Tibial nerve (tissue), 4 donors: ENCODE results near the gene TSPAN19.

Experiments
- EP300 ChIP-seq, 2 donors: sonication (generic); formaldehyde crosslinking; IDR thresholded peaks; one replicate each; pipeline ENCODE4 v1.6.1; 2017; ENCODE audit warnings: antibody characterized with exemption in 2 of 2, mild to moderate bottlenecking in 1 of 2
- POLR2A ChIP-seq, 2 donors: fragments of 450-650 bp; IDR thresholded peaks; one replicate each; pipeline ENCODE4 v1.6.1; 2017; ENCODE audit warnings: antibody characterized with exemption in 2 of 2, mild to moderate bottlenecking in 2 of 2, moderate library complexity in 2 of 2
- TF ChIP-seq, protein P1 (sequence below), 5 experiments: fragments of 200-600 bp in 3 of 5; fragments of 450-650 bp in 2 of 5; sonication (generic) in 3 of 5; IDR thresholded peaks; one replicate each; pipeline ENCODE4 v1.5.1; 2016 to 2019; ENCODE audit warnings: antibody characterized with exemption in 5 of 5, mild to moderate bottlenecking in 3 of 5, moderate library complexity in 2 of 5

DNA sequence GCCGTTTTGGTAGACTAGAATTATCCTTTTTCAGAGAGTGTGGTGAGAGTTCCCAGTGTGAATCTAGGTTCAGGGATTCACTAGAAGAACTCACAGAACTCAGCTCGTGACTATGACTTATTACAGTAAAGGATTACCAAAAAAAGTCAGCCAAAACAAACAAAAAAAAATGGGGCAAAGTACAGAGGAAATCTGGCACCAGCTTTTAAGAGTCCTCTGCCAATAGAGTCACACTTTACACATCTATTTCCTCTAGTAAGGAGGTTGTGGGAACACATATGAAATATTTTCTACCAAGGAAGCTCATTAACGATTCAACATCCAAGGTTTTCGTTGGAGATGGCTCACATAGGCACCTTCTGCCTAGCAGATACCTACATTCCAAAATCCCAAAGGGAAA, 28.2 kb downstream of the TSPAN19 start:
- TF ChIP-seq, protein P1, sequence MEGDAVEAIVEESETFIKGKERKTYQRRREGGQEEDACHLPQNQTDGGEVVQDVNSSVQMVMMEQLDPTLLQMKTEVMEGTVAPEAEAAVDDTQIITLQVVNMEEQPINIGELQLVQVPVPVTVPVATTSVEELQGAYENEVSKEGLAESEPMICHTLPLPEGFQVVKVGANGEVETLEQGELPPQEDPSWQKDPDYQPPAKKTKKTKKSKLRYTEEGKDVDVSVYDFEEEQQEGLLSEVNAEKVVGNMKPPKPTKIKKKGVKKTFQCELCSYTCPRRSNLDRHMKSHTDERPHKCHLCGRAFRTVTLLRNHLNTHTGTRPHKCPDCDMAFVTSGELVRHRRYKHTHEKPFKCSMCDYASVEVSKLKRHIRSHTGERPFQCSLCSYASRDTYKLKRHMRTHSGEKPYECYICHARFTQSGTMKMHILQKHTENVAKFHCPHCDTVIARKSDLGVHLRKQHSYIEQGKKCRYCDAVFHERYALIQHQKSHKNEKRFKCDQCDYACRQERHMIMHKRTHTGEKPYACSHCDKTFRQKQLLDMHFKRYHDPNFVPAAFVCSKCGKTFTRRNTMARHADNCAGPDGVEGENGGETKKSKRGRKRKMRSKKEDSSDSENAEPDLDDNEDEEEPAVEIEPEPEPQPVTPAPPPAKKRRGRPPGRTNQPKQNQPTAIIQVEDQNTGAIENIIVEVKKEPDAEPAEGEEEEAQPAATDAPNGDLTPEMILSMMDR (IDR thresholded peaks at IDR 0.05), result no peak
- TF ChIP-seq POLR2A (IDR thresholded peaks at IDR 0.05) (no peak), EP300 (IDR thresholded peaks at IDR 0.05) (no peak)
